ENCODE measurements around the gene UGT2B10. TPM values are rescaled to one million over a fixed set of nuclear protein-coding genes. Genes with fewer than 3 reads are reported as not detected.
"Not testable (repeated sequence)": the region's sequence is repeated elsewhere in the genome, so short reads cannot be mapped to it uniquely, and the experiment has no call there.

The UGT2B10 gene
- polyA plus RNA-seq, 1 donor = 0.25 TPM

DNA sequence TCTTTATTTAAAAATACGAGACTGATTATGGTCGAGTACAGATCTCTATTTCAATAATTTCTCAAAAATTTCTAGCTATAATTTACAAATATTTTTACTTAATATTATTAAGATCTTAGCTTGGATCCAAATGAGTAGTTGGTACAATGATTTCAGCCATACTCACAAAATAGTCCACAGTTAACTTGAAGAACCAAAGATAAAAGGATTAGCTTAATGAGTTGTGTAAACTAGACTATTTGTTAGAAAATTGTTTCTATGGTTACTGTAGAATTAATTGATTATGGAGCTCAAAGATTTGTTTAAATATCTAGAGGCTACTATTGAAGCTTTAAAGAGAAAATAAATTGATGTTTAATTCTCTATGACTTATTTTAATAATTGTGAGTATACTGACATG lies 1.6 kb downstream of the UGT2B10 start:
- H3K9me3 ChIP-seq (ENCODE audit: control insufficient read depth, low read depth, low read length) = no peaks in the 10 kb centered on the region
- no peaks in the 10 kb centered on the region for H3K27me3 ChIP-seq (ENCODE audit: control insufficient read depth, insufficient read depth, low read length)
- no peak overlapping the region for H3K27ac ChIP-seq (ENCODE audit: low read length)
- no peak for DNase-seq
- no peaks in the 10 kb centered on the region for H3K36me3 ChIP-seq (ENCODE audit: control insufficient read depth, insufficient read depth, low read length)
- WGBS (ENCODE audit: insufficient coverage, low lambda C conversion rate) = 100% methylated on average over 2 of the region's 2 CpGs
- no peak overlapping the region for H3K4me3 ChIP-seq (ENCODE audit: low read length)
- no peaks in the 10 kb centered on the region for H3K4me1 ChIP-seq (ENCODE audit: control insufficient read depth, insufficient read depth, low read length)

DNA sequence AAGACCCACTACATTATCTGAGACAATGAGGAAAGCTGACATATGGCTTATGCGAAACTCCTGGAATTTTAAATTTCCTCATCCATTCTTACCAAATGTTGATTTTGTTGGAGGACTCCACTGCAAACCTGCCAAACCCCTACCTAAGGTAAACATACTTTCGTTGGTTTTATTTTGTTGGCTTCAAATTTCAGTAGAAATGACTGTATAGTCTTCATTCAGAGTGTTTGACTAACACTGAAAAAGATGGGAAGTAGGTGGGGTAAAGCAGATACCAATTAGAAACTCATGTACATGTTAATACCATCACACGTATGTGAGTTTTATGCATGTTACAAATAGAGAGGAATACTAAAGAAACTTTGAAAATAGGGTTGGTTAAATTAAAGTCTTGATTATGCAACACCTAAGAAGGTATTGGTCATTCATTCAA lies 2.3 kb downstream of the UGT2B10 start:
- not testable (repeated sequence) for H3K27ac ChIP-seq (ENCODE audit: low read length); DNase-seq; H3K27me3 ChIP-seq (ENCODE audit: control insufficient read depth, insufficient read depth, low read length); H3K36me3 ChIP-seq (ENCODE audit: control insufficient read depth, insufficient read depth, low read length); H3K4me1 ChIP-seq (ENCODE audit: control insufficient read depth, insufficient read depth, low read length); H3K4me3 ChIP-seq (ENCODE audit: low read length); H3K9me3 ChIP-seq (ENCODE audit: control insufficient read depth, low read depth, low read length)
- WGBS (ENCODE audit: insufficient coverage, low lambda C conversion rate) = no CpG with 5 or more reads among the region's 3 CpGs

DNA sequence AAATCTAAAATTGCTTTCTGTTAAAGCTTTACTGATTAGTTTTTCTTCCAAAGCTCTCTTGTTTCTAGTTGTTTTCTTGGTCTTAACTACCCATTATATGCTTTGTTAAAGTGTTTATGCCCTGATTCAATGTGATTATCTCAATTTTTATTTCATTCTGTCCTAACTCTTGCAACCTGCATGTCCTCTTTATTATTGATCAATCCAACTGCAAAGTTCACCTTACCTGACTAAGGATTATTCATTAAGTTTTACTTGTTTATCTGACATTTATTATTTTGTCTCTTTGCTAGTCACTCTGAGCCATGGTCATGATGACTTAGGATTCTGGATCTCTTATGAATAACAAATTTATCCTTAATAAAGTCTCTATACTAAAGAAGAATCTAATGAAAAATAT lies 15.8 kb downstream of the UGT2B10 start:
- no peaks in the 10 kb centered on the region for H3K4me1 ChIP-seq (ENCODE audit: control insufficient read depth, insufficient read depth, low read length)
- H3K9me3 ChIP-seq (ENCODE audit: control insufficient read depth, low read depth, low read length) = no peaks in the 10 kb centered on the region
- H3K4me3 ChIP-seq (ENCODE audit: low read length) = no peak overlapping the region
- H3K27ac ChIP-seq (ENCODE audit: low read length) = no peak overlapping the region
- no peaks in the 10 kb centered on the region for H3K36me3 ChIP-seq (ENCODE audit: control insufficient read depth, insufficient read depth, low read length)
- DNase-seq = no peak
- H3K27me3 ChIP-seq (ENCODE audit: control insufficient read depth, insufficient read depth, low read length) = no peaks in the 10 kb centered on the region

DNA sequence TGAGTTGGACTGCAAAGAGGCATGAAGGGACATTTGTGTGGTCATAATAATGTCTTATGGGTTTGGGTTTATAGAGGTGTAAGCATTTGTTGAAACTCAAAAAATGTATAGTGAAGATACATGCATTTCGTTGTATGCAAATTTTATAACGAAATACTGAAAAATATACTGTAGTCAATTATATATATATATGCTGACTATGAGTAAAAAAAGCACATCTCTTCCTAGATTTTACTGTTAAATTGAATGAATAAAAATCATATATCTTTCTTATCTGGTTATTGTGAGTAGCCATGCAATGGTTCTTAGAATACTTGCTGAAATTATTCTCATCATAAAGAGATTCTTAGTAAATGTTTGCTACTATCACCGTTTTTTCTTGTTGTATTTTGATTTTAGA lies 34.5 kb downstream of the UGT2B10 start:
- no peaks in the 10 kb centered on the region for H3K27me3 ChIP-seq (ENCODE audit: control insufficient read depth, insufficient read depth, low read length)
- no peak overlapping the region for H3K4me3 ChIP-seq (ENCODE audit: low read length)
- H3K27ac ChIP-seq (ENCODE audit: low read length) = no peak overlapping the region
- WGBS (ENCODE audit: insufficient coverage, low lambda C conversion rate) = 100% methylated on average over 1 of the region's 3 CpGs
- no peak for DNase-seq
- H3K9me3 ChIP-seq (ENCODE audit: control insufficient read depth, low read depth, low read length) = peaks cover 4% of the 10 kb centered on the region
- no peaks in the 10 kb centered on the region for H3K36me3 ChIP-seq (ENCODE audit: control insufficient read depth, insufficient read depth, low read length)
- H3K4me1 ChIP-seq (ENCODE audit: control insufficient read depth, insufficient read depth, low read length) = no peaks in the 10 kb centered on the region

DNA sequence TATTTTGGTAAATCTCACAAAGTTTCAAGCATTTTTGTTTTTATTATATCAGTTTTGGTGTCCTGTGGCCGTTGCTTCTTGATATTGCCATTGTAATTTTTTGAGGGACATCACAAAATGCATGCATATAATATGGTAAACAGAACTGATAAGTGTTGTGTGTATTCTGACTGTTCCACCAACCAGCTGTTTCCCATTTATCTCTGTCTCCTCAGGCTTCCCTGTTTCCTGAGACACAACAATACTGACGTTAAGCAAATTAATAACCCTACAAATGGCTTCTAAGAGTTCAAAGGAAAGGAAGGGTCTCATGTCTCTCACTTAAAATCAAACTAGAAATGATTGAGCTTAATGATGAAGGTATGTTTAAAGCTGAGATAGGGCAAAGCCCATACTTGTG lies 40.0 kb downstream of the UGT2B10 start:
- H3K4me3 ChIP-seq (ENCODE audit: low read length) = no peak overlapping the region
- peaks cover 4% of the 10 kb centered on the region for H3K9me3 ChIP-seq (ENCODE audit: control insufficient read depth, low read depth, low read length)
- no peaks in the 10 kb centered on the region for H3K36me3 ChIP-seq (ENCODE audit: control insufficient read depth, insufficient read depth, low read length)
- no peak for DNase-seq
- no peaks in the 10 kb centered on the region for H3K27me3 ChIP-seq (ENCODE audit: control insufficient read depth, insufficient read depth, low read length)
- H3K27ac ChIP-seq (ENCODE audit: low read length) = no peak overlapping the region
- WGBS (ENCODE audit: insufficient coverage, low lambda C conversion rate) = 67% methylated on average over 1 of the region's 2 CpGs
- H3K4me1 ChIP-seq (ENCODE audit: control insufficient read depth, insufficient read depth, low read length) = no peaks in the 10 kb centered on the region

DNA sequence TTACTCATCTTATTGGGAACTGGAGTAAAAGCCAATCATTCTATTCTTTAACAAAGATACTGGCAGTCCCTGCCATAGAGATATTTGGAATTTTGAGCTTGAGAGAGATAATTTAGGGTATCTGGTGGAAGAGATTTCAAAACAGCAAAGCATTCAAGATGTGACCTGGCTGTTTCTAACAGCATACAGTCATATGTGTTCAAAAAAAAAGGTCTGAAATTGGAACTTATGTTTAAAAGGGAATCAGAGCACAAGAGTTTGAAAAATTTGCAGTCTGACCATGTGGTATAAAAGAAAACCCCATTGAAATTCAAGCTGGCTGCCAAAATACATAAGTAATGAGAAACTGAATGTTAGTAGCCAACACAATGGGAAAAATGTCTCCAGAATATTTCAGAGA lies 42.2 kb downstream of the UGT2B10 start:
- H3K27me3 ChIP-seq (ENCODE audit: control insufficient read depth, insufficient read depth, low read length) = no peaks in the 10 kb centered on the region
- H3K36me3 ChIP-seq (ENCODE audit: control insufficient read depth, insufficient read depth, low read length) = no peaks in the 10 kb centered on the region
- no peaks in the 10 kb centered on the region for H3K4me1 ChIP-seq (ENCODE audit: control insufficient read depth, insufficient read depth, low read length)
- H3K9me3 ChIP-seq (ENCODE audit: control insufficient read depth, low read depth, low read length) = peaks cover 4% of the 10 kb centered on the region
- no peak for DNase-seq
- no peak overlapping the region for H3K4me3 ChIP-seq (ENCODE audit: low read length)
- H3K27ac ChIP-seq (ENCODE audit: low read length) = no peak overlapping the region

DNA sequence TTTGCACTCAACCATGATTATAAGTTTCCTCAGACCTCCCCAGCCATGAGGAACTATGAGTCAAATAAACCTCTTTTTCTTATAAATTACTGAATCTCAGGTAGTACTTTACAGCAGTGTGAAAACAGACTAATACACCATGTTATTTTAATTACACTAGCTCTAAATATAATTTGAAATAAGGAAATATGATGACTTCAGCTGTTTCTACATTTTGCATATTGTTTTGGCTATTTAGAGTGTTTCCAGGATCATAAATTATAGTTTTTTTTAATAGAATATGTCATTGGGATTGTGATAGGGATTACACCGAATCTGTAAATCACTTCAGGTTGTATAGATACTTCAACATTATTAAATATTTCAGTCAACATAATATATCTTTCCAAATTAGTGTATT lies 43.9 kb downstream of the UGT2B10 start:
- H3K27me3 ChIP-seq (ENCODE audit: control insufficient read depth, insufficient read depth, low read length) = no peaks in the 10 kb centered on the region
- H3K36me3 ChIP-seq (ENCODE audit: control insufficient read depth, insufficient read depth, low read length) = no peaks in the 10 kb centered on the region
- H3K4me1 ChIP-seq (ENCODE audit: control insufficient read depth, insufficient read depth, low read length) = peaks cover 5% of the 10 kb centered on the region
- no peak for DNase-seq
- H3K9me3 ChIP-seq (ENCODE audit: control insufficient read depth, low read depth, low read length) = peaks cover 4% of the 10 kb centered on the region
- no peak overlapping the region for H3K4me3 ChIP-seq (ENCODE audit: low read length)
- no CpG with 5 or more reads among the region's 1 CpG for WGBS (ENCODE audit: insufficient coverage, low lambda C conversion rate)
- no peak overlapping the region for H3K27ac ChIP-seq (ENCODE audit: low read length)

DNA sequence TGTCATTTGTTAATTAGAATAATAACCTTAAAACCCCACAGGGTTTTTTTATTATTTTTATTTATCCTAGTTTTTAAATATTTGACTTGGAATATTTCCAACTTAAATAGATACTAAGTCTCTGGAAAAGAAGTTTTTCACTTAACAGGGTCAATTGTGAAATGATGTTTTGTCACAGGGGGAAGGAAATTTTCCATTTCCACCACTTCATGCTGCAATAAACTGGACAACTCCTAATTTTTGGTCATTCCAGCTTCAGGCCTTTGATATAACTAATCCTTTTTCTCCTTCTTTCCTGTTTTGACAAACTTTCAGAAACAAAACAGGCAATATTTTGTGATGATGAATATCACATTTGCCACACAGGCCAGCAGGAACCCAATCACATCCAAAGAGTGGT lies 45.3 kb downstream of the UGT2B10 start:
- DNase-seq = no peak
- peaks cover 4% of the 10 kb centered on the region for H3K9me3 ChIP-seq (ENCODE audit: control insufficient read depth, low read depth, low read length)
- H3K27ac ChIP-seq (ENCODE audit: low read length) = no peak overlapping the region
- H3K36me3 ChIP-seq (ENCODE audit: control insufficient read depth, insufficient read depth, low read length) = no peaks in the 10 kb centered on the region
- peaks cover 11% of the 10 kb centered on the region for H3K4me1 ChIP-seq (ENCODE audit: control insufficient read depth, insufficient read depth, low read length)
- no peak overlapping the region for H3K4me3 ChIP-seq (ENCODE audit: low read length)
- H3K27me3 ChIP-seq (ENCODE audit: control insufficient read depth, insufficient read depth, low read length) = no peaks in the 10 kb centered on the region

DNA sequence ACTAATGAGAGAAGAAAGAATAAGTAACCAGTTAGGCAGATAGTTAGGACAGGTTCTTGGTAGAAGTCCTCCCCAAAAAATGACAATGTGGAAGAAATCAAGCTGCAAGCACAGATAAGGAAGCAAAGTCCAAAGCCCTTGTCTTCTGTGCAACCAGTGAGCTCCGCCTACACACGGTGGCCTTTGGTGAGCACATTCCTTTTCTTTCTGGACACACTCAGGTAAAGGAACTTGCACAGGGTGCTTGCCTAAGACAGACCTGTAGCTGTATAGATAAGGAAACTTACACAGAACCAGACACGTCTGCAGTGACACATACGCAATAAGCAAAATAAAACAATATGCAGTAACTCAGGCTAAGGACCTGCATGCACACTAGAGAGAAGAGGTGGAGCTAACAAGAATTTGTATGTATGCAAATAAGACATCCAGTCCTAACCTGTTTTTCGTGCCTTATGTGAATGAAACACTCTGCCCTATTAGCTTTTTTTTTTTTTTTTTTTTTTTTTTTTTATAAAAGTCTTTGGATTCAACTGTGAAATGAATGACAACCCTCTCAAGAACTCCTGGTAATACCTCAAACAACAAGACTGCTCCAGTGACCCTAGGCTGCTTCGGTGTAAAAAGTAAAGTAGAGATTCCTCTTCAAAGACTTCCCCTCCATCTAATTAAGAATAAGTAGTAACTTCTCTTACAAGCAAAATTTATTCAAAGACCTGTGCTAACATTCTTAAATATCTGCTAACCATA lies 48.8 kb downstream of the UGT2B10 start:
- WGBS (ENCODE audit: insufficient coverage, low lambda C conversion rate) = 67% methylated on average over 1 of the region's 6 CpGs
- H3K27ac ChIP-seq (ENCODE audit: low read length) = peak overlapping the region; percentile 62
- H3K27me3 ChIP-seq (ENCODE audit: control insufficient read depth, insufficient read depth, low read length) = no peaks in the 10 kb centered on the region

DNA sequence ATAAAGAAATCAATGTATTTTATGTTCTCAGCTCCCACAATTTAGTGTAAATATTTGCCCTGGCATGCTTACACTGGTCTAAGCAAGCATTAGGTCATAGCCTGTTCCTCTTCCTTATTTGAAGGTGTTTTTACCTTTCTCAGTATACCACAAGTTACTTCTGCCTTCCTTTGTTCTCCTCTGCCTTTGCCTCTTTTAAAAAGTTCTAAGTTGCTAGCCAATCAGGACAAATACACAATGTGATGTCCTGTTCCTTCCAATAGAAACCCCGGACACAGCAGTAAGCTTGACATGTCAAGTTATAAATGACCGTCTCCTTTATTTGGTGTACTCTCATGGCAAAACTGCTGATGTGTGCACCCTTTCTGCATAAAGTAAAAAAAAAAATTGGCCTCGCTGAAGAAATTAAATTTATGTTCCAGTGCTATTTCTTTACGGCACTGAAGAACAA lies 49.4 kb downstream of the UGT2B10 start:
- Histone ChIP-seq H3K4me1 (ENCODE audit: control insufficient read depth, insufficient read depth, low read length) (peaks cover 12% of the 10 kb centered on the region), H3K36me3 (ENCODE audit: control insufficient read depth, insufficient read depth, low read length) (no peaks in the 10 kb centered on the region), H3K27ac (ENCODE audit: low read length) (peak overlapping the region; percentile 62), H3K4me3 (ENCODE audit: low read length) (no peak overlapping the region), H3K9me3 (ENCODE audit: control insufficient read depth, low read depth, low read length) (peaks cover 2% of the 10 kb centered on the region), H3K27me3 (ENCODE audit: control insufficient read depth, insufficient read depth, low read length) (no peaks in the 10 kb centered on the region)
- peak in 1 of 2 donors; percentile 54 for DNase-seq
- WGBS (ENCODE audit: insufficient coverage, low lambda C conversion rate) = 100% methylated on average over 1 of the region's 4 CpGs

More for the DNA sequence above, 48.8 kb downstream of the UGT2B10 start:
- H3K4me1 ChIP-seq (ENCODE audit: control insufficient read depth, insufficient read depth, low read length) = peaks cover 12% of the 10 kb centered on the region
- no peaks in the 10 kb centered on the region for H3K36me3 ChIP-seq (ENCODE audit: control insufficient read depth, insufficient read depth, low read length)
- H3K9me3 ChIP-seq (ENCODE audit: control insufficient read depth, low read depth, low read length) = peaks cover 2% of the 10 kb centered on the region
- no peak overlapping the region for H3K4me3 ChIP-seq (ENCODE audit: low read length)
- peak; percentile 91 to 97 for DNase-seq

DNA sequence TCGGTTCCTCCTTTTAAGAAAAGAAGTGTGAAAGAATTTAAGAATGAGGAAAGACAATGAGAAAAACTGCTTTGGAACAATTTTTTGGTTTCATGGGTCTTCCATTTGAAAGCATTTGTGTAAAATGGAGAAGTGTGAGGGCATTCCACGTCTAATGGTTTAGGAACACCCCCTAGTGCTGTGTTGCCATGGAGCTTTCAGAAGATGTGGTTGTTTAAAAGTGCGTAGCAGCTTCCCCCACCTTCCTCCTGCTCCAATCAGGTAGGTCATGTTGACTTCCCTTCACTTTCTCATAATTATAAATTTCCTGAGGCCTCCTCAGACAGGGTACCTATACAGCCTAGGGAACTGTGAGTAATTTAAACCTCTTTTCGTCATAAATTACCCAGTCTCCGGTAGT lies 50.0 kb downstream of the UGT2B10 start:
- no peak for DNase-seq
- Histone ChIP-seq H3K27me3 (ENCODE audit: control insufficient read depth, insufficient read depth, low read length) (no peaks in the 10 kb centered on the region), H3K4me1 (ENCODE audit: control insufficient read depth, insufficient read depth, low read length) (peaks cover 12% of the 10 kb centered on the region), H3K36me3 (ENCODE audit: control insufficient read depth, insufficient read depth, low read length) (no peaks in the 10 kb centered on the region), H3K9me3 (ENCODE audit: control insufficient read depth, low read depth, low read length) (peaks cover 2% of the 10 kb centered on the region), H3K4me3 (ENCODE audit: low read length) (no peak overlapping the region), H3K27ac (ENCODE audit: low read length) (peak overlapping the region; percentile 62)
- WGBS (ENCODE audit: insufficient coverage, low lambda C conversion rate) = 80% methylated on average over 3 of the region's 5 CpGs

Measured in large intestine (tissue), 3 donors.